Ovary (tissue), 3 donors: ENCODE data around the gene BDP1.
"Not testable (repeated sequence)": the region's sequence is repeated elsewhere in the genome, so short reads cannot be mapped to it uniquely, and the experiment has no call there.

Experiments used
- EP300 ChIP-seq: sonication (generic); formaldehyde crosslinking; IDR thresholded peaks from one replicate; pipeline ENCODE4 v1.6.1; 2017; ENCODE audit warnings: antibody characterized with exemption
- POLR2A ChIP-seq: fragments of 450-650 bp; IDR thresholded peaks from one replicate; pipeline ENCODE4 v1.6.1; 2017; ENCODE audit warnings: antibody characterized with exemption, mild to moderate bottlenecking, moderate library complexity
- TF ChIP-seq, protein P1 (sequence below), 3 donors: fragments of 450-650 bp in 2 of 3; fragments of 200-600 bp in 1 of 3; IDR thresholded peaks; one replicate each; pipeline versions ENCODE4 v1.5.1 to v1.8.0; 2016 to 2022; ENCODE audit warnings: antibody characterized with exemption in 3 of 3, mild to moderate bottlenecking in 1 of 3
- donor health status: DM: no; HTN: no; CAD: no.

DNA sequence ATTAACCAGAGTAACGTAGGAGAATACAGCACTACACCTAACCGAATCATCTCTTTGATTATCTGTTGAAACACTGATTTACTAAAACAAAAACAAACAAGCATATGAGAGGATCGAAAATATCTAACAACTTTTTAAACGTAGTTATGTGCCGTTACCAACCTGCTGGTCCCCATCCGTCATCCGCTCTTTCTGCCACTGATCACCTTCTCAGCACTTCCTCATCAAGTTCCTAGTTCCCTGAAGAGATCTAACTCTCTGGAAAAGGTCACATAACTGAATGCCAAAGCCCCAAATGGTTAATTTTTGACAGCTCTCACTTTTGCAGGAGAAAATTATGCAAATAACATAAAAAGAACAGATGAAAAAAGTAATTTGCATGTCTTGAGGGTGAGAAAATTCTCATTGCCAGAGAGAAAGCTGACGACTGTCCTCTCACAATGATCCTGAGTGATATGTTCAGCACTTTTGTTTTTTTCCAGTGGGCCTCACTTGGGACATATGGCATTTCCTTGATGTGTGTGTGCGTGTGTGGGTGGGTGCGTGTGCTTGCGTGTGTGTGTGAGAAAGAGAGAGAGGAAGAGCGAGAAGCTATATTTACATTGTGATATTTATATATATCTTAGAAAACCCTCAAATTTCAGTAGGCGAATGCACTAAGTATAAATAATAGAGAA is 8.8 kb upstream of the BDP1 start:
- TF ChIP-seq, protein P1, sequence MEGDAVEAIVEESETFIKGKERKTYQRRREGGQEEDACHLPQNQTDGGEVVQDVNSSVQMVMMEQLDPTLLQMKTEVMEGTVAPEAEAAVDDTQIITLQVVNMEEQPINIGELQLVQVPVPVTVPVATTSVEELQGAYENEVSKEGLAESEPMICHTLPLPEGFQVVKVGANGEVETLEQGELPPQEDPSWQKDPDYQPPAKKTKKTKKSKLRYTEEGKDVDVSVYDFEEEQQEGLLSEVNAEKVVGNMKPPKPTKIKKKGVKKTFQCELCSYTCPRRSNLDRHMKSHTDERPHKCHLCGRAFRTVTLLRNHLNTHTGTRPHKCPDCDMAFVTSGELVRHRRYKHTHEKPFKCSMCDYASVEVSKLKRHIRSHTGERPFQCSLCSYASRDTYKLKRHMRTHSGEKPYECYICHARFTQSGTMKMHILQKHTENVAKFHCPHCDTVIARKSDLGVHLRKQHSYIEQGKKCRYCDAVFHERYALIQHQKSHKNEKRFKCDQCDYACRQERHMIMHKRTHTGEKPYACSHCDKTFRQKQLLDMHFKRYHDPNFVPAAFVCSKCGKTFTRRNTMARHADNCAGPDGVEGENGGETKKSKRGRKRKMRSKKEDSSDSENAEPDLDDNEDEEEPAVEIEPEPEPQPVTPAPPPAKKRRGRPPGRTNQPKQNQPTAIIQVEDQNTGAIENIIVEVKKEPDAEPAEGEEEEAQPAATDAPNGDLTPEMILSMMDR (IDR thresholded peaks at IDR 0.05), result not testable (repeated sequence)
- TF ChIP-seq POLR2A, EP300: not testable (repeated sequence)
